Right ventricle myocardium inferior (tissue), 1 donor: ENCODE data around the gene TEP1. TPM values are rescaled to one million over a fixed set of nuclear protein-coding genes. Genes with fewer than 3 reads are reported as not detected.

Source experiments
- ATAC-seq: fragments of 200-7000 bp; cut with Tn5 transposase; one replicate; pipeline ENCODE4 v1.9.1; 2020; ENCODE audit warnings: mild to moderate bottlenecking, moderate library complexity
- DNase-seq: peaks from one replicate; pipeline ENCODE4 v3.0.0; 2021; ENCODE audit errors: missing footprints
- intact Hi-C: fragments of 100-400 bp; cut with DNase I; formaldehyde crosslinking; loops from one replicate; pipeline ENCODE4 v1.11.0; 2022
- total RNA-seq: library from RNA; stranded (reverse); fragmentation: NEBNext Ultra II Directional; extraction: Animal tissue kit (Norgen Biotek cat#: 25700); gene quantifications from one replicate; pipeline ENCODE4 v1.2.1, GENCODE V29; 2021
- donor health status: DM: no; HTN: yes; CAD: no; lungs with severe emphysema.

The TEP1 gene
- total RNA-seq, 1 donor from 2014 or later = 8.2 TPM

DNA sequence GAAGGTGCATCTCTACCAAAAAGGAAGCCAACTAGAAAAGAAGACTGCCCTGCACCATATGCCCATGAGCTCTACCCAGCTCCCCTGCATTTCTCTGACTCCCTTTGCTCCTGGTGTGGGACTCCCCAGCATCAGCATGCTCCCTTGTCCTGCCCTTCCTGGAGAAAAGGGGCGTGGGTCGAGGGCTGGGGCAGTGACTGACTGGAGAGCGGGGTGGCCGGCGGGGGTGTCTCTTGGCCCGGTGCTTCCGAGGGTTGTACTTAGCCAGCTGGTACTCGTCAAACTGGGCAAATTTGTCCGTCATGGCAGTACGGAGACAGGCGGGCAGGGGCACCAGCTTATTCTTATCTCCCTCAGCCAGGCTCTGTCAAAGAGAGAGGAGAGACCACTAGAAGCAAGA lies 9.8 kb downstream of the TEP1 start:
- ATAC-seq = no peak
- intact Hi-C loops = no loop called here
- no peak for DNase-seq

DNA sequence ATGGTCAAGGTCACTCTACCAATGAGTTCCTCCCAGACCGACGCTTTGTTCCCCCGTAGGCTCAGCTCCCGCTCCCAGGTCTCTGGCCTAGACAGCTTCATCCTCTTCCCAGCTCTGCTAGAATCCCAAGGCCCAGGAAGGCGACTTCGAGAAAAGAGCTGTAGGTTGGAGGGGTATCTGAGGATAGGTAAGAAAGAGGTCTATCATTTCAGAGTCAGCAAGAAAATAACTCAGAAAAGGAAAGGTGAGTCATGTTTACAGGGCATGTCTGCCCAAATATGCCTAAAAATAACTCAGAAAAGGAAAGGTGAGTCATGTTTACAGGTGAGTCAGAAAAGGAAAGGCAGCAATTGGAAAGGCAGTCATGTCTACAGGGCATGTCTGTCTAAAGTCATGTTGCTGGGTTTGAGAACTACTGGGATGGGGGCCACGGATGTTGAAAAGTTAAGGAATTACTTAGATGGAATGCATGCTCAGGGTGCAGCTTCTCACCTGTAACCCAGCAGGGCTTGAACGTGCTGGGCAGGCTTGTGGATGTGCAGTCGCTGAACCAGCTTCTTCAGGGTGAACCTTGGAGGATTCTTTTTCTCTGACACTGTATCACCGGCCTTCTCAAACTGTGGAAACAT lies 12.2 kb downstream of the TEP1 start:
- DNase-seq (no peak), ATAC-seq (no peak)
- intact Hi-C loops = no loop called here

DNA sequence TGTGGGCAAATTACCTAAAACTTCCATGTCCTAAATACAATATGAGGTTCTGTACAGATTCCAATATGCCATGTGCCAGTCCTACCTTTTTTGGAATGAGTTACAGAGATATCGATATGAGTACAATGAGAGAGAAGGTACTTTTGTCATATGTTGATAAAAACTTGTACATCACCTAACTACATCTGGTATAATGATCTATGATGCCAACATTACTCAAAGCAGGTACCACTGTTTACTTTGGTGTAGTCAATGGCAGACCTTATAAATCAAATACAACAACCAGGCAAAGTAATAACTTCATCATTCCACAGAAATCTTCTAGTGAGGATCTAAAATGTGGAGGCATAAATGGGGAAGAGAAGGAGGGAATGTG lies 12.7 kb downstream of the TEP1 start:
- no peak for ATAC-seq
- intact Hi-C loops = no loop called here

DNA sequence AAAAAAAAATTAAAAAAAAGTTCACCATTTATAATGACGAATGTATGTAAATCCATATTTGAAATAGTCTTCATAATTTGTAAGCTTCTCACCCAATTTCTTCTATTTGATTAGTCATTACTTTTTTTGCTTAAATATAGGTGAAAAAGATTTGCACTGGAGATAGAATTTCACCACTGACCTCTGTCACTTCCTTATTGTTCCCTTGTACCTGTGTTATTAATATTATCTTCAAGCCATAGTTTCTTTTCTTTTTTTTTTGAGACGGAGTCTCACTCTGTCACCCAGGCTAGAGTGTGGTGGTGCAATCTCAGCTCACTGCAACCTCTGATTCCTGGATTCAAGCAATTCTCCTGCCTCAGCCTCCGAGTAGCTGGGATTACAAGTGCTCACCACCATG lies 15.8 kb downstream of the TEP1 start:
- DNase-seq (no peak), ATAC-seq (no peak)
- intact Hi-C loops = no loop called here

More for the DNA sequence above, 12.7 kb downstream of the TEP1 start:
- no peak for DNase-seq

DNA sequence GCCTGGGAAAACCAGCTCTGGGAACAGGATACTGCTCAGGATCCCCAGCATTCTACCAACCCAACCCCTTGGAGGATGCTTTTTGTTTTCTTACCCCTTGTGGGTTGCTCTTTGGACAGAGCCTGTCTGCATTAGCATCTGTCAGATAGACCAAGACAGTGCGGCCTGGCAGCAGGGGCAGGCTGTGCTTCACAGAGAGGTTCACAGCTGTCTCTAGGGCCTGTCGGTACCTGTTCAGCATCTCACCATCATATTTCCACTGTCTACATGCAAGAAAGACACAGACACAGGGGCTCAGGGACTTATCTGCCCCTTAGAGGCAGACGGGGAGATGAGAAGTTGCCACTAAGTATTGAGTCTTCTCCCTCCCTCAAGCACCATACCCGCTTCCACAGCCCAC lies 21.8 kb downstream of the TEP1 start:
- DNase-seq = no peak
- intact Hi-C loops = no loop called here
- no peak for ATAC-seq

DNA sequence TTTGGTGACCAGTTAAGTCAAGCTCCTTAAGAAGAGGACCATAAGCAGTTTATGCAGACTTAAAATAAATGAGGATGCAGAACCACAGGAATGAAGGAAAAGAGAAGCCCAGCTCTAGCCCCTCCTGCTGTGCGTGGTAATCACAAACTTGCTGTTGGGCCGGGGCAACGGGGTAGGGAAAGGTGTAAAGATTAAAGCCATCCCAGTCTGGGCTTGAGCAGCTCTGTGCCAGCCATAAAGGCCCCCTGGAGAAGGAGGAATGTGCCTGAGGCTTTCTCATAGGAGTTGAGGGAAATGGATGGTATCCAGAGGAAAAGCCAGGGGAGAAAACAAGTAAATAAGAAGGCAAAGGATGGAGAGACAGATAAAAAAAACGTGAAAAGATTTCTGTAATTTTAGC lies 25.1 kb downstream of the TEP1 start:
- no peak for ATAC-seq
- DNase-seq = no peak
- intact Hi-C loops = no loop called here

DNA sequence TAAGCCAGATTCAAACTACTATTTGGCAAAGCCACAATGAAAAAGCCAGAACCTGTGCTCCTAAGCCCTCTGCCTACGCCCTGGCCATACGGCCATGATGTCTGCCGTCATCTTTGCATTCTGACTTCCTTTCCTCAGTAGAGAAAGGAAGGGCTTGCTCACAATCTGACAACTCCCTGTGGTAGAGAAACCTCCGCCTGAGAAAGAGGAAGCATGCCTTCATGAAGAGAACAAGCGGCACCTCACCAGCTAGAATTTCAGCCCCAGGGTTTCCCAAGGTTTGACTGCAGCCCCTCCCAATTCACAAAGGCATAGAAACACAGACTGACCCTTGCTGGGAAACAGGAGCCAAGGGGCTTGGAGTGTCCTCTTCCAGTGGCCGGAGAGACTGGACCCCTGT lies 25.7 kb downstream of the TEP1 start:
- intact Hi-C loops = no loop called here
- DNase-seq = no peak
- ATAC-seq = no peak

DNA sequence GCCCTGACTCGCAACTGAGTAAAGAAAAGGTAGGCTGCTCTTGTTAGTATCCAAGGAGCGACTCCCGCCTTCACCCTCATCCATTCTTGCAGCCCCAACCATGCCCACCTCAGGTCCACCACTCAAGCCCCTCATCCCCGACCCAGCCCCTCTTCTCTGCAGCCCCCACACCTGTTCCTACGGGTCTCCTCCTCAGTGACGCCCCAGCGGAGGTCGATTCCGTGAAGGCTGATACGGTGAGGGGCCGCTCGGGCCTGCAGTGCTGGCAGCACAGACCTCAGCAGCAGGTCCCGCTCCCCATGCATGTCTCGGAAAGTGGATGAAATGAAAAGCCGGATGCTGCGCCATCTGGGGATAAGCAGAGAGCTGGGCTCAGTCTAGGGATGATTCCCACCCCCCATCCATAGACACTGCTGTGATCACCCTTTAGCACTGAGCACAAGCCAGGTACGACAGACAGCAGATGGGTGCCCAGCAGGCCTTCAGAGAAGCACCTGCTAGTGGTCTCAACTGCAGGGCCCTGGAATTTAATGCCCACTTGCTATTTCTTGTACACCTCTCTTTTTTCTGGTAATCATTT lies 26.9 kb downstream of the TEP1 start:
- ATAC-seq (no peak), DNase-seq (no peak)
- intact Hi-C loops = no loop called here

DNA sequence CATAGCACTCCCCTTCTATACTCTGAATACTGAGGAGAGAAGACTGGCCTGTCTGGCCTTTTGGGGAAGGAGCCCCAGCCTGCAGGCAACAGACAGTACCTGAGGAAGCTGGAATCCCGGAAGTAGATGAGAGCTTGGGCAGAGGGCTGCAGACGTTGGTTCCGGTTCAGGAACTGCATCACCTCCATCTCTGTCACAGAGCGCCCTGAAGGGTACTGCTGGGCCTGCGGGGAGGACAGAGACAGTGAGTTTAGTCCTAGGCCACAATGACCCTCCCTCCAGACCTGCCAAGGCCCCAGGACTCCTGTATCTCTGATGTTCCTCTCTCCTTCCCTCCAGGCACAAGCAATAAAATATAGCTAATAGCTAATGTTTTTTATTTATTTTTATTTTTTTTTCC lies 28.4 kb downstream of the TEP1 start:
- DNase-seq (no peak), ATAC-seq (no peak)
- intact Hi-C loops = no loop called here

DNA sequence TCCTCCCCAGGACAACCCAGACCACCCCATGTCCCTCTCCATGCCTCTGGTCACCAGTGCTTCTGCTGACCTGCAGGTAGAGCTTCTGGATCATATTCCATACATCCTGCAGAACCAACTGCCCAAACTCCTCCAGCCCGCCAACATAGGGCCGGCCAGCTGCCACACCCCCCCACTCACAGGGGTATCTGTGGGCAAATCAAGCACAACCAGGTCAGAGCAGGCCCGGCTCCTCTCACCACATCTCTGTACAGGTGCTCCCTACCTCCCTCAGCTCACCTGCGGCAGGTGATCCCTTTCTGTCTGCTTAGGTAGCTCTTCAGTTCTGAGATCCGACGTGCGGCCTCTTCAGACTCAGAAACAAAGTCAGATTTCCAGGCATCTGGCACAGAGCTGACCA lies 29.0 kb downstream of the TEP1 start:
- DNase-seq (no peak), ATAC-seq (no peak)
- intact Hi-C loops = no loop called here

DNA sequence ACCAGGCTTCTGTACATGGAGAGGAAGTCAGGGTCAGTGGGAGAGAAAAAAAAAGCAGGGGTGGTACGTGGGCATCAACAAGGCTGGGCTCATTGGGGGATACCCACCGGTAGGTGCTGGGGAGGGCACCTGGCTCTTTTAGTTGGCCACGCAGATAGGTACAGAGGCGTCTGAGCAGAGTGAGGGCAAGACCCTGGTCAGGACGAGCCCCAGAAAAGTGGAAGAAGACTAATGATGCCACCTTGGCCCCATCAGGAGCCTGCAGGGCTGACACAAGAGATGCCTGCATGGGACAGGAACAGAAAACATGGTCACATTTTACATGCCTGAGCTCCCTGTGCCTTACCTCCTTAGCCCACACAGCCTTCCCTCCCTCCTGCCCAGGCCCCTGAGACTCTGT lies 29.7 kb downstream of the TEP1 start:
- intact Hi-C loops = no loop called here
- ATAC-seq (no peak), DNase-seq (no peak)

DNA sequence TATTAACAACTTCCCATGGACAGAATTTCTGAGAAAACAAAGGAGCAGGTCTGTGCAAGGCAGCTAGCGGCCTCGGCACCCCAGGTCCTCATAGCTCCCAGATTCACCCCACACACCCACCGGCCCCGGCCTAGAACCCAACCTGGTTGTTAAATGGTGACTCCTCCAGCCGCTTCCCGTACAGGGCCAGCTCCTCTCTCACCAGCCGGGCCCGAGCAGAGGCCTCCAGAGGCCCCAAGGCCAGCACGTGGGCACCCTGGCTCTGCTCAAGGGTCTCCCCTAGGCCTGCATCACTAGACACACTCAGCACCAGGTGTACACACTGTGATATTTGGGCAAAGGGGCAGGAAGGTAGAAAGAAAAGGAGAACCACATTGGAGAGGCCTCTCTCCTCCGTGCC lies 30.3 kb downstream of the TEP1 start:
- DNase-seq (no peak), ATAC-seq (peak; percentile 21)
- intact Hi-C loops = no loop called here

DNA sequence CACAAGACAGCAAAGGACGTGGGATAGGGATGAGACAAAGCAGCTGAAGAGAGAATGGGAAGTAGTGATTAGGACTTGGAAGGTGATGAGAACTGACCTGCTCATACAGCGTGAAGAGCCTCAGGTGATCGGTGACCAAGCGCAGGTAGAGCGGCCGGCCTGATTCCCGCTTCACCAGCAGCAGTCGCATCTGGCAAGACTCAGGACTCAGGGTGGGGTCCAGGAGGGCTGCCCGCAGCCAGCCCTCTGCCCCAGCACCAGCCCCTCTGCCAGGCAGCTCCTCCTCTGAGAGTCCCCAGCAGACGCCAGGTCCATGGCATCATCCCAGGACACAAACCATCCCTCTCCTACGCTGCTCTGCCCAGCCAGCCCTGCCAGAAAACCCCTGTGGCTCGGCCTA lies 30.8 kb downstream of the TEP1 start:
- intact Hi-C loops = no loop called here
- DNase-seq (no peak), ATAC-seq (no peak)

DNA sequence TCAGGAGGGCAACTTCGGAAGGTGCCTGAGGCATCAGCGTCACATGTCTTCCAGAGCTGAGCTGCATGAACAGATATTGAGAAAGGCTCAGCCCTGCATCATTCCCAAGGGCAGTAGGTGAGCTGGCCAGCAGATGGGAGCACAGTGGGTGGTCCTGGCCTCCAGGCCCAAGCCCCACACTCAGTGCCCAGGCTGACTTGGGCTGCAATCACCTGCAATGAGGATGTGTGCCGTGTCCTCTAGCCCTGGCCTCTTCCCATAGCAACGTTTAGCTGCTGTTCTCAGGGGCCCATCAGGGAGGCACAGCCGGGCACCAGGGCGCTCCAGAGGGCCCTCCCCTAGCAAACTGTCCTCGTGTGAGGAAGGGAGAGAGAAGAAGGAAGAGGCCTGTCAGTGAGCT lies 32.0 kb downstream of the TEP1 start:
- DNase-seq (no peak), ATAC-seq (no peak)
- intact Hi-C loops = no loop called here

DNA sequence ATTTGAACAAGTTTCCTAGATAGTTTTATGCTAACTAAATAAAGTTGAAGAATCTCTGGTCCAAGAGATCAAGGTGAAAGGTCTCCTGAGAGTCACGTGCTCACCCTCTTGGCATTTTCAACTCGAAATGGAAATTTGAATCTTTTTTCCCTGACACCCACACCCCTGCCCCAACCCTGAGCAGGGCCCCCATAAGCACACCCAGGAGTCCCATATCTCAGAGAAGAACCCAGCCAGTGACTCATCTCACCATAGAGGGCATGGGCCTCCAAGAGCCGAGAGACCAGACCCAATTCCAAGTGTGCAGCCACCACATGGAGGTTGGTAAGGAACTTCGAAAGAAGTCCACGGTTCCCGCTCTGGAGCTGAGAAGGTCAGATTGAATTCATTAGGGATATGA lies 32.6 kb downstream of the TEP1 start:
- no peak for ATAC-seq
- intact Hi-C loops = no loop called here
- no peak for DNase-seq

DNA sequence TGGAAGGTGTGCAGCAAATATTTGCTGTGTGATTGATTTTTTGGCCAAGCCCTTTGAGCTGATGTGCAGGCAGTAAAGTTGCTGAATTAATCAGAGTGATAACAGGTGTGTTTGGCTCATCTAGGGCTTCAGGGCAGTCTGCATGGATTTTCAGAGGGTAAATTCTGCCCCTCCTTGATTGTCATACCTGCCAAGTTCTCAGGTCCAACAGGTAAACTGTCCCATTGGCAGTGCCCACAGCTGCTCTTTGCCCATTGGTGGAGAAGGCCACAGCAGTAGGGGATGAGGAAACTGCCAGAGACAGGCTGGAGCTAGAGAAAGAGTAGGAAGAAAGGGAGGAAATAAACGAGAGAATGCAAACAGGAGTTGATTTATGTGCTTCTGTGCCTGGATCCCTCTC lies 33.6 kb downstream of the TEP1 start:
- no peak for ATAC-seq
- intact Hi-C loops = no loop called here
- no peak for DNase-seq

DNA sequence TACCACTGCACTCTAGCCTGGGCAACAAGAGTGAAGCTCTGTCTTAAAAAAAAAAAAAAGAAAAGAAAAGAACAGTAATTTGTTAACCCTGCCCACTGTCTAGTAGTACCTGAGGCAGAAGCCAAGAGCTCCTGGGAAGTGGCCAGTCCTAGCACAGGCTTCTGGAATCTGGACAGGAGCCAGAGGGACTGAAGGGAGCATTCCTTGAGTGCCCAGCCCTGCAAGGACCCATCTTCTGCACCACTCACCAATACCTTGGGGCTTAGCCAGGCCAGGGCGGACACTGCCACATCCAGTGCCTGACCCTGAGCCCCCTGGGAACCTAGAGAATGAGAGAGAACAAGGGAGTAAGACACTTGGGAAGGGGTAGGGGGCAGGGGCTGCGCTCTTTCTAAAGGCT lies 36.1 kb downstream of the TEP1 start:
- intact Hi-C loops = no loop called here
- no peak for ATAC-seq

DNA sequence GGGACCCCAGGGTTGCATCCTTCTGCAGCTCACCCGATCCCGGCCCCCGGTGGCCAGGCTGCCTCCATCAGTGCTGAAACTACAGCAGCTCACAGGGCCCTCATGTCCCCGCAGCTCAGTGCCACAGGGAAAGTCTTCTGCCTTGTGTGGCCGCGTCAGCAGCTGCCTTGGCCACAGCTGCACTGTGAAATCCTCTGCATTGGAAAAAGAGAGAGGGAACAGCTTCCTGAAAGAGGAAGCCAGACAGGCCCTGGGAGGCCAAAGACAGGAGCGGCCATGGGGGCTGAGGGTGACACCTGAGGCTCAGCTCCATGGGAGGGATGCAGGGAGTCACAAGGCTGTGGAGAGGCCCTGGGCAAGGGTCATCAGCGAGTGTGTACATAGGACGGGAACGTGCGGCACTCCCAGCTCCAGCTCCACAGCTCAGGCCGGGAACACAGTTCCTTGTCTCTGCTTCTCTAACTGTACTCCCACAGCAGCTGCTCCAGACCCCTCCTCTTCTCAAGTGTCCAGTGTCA lies 37.2 kb downstream of the TEP1 start:
- ATAC-seq (no peak), DNase-seq (no peak)
- intact Hi-C loops = no loop called here

More for the DNA sequence above, 36.1 kb downstream of the TEP1 start:
- no peak for DNase-seq

DNA sequence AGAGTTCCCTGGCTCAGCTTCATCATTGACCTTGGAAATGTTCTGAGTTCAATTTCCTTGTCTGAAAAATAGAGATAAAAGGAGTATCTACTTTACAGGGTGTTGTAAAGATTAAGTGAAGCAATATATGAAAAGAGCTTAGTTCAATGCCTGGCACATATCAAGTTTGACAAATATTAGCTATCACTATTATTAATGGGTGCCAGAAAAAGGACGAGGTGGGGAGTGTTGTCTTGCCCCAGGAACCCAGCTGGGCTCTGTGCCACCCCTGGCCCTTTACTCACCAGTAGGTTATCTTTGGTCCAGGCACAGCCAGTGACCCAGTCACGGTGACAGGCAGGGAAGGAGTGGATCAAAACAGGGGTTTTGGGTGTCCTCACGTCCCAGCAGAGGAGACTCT lies 37.8 kb downstream of the TEP1 start:
- no peak for DNase-seq
- intact Hi-C loops = no loop called here
- ATAC-seq = no peak

DNA sequence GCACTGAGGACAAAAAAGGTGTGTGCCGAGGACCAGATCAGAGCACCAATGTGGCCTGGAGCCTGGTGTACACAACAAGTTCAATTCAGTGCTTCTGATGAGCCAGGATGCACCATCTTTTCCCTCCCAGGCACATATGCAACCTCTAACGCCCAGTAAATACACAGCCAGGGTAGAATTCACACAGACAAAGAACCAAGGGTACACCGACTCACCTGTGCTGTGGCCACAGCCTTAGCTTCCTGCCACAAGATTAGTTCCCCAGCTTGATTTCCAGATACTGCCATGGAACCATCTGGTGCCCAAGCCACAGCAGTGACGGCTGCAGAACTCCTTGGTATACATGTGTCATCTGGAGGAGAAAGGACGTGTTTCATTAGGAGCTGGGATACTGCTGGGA lies 40.5 kb downstream of the TEP1 start:
- intact Hi-C loops = no loop called here
- ATAC-seq (no peak), DNase-seq (no peak)

DNA sequence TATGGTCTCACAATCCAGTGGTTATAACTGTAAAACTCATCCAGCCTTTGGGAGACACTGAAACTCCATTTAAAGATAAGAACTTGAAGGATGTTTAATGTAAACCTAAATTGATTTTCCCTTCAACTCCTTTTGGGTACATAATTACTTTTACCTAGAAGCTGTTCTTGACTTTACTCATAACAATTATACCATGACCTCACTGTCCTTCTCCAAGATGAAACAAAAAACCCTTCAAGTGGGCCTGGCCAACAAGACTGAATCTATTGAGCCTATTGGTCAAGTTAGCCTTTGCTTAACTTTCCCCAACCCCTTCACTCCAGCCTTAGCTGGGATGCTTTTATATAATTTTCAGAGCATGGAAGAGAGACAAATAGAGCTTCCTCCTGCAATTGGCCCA lies 47.4 kb downstream of the TEP1 start:
- DNase-seq (no peak), ATAC-seq (no peak)
- intact Hi-C loops = no loop called here
